GM21723 (cell line): Measurements from ENCODE around the gene FFAR2.

Experiments
- ATAC-seq: cut with Tn5 transposase; IDR thresholded peaks from one replicate; pipeline ENCODE4 v1.9.1; 2021; ENCODE audit warnings: mild to moderate bottlenecking, moderate library complexity; ENCODE audit not compliant: unreplicated experiment

FFAR2 gene

DNA sequence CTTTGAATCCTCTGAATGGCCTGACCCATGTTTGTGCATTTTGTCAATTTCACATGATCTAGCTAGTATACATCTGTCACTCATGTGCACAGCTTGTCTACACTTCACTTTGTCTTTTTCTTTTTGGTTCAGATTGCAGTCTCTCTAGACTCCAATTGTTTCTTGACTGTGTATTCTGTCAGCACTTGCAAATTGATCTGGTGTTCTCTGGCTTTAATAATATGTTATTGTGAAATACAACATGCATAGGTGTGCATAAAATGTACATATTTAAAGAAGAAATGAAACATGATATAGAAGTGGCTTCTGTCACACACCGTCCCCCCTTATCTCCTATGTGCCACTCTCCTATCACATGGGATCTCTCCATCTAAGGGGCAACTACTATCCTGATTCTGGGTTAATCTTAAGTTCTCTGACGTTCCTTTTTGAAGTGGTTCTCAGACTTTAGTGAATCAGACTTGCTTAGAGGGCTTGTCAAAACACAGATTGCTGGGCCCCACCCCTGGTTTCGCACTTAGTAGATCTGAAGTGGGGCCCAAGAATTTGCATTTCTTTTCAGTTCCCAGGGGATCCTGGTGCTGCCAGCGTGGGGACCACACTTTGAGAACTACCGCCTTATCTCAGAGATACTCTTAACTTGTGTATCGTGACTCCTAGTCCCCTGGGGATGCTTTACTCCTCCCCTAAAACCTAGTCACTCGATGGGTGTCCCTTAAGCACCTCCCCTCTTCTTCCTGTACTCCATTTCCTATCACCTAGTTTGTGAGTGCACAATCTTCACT, 36.4 kb downstream of the FFAR2 start:
- peak; percentile 77 for ATAC-seq

DNA sequence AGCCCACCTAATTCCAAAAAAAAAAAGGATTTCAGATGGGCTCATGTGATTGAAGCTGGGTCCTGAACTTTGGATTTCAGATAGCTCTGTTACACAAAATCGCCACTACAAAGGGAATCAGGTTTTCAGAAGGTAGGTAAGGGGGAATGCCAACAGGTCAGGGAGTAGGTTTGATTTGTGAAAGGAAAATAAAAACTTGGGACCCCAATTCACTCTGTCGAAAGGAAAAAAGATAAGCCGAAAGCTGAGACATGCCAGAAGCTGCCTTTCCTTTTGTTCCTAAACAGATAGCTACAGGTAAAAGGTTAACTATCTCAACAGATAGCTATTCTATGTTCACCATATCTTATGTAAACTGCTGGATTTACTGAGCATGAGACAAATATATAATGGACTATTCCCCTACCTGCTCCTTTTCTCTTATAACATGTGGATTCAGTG, 38.2 kb downstream of the FFAR2 start:
- no peak for ATAC-seq

DNA sequence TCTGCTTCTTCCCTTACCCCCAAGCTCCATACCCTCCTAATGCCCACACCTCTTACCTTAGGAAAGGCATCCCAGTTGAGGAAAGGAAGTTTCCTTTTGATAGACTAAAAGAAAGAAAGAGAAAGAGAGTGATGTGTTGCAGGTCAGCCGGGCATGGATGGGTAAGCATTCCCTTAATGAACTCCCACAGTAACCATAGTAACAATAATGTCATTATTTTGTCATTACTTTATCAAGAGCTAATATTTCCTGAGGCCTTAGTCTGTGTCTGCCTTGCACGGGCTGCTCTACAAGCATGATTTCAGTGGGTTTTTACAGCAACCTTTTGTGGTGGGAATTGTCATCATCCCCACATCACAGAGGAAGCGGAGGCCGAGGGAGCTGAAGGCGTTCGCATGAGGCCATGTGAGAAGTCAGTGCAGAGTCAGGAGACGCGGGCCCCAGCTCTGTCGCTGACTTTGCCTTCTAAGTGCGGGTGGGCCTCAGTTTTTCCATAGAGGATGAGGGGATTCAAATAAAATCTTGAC, 39.7 kb downstream of the FFAR2 start:
- no peak for ATAC-seq

DNA sequence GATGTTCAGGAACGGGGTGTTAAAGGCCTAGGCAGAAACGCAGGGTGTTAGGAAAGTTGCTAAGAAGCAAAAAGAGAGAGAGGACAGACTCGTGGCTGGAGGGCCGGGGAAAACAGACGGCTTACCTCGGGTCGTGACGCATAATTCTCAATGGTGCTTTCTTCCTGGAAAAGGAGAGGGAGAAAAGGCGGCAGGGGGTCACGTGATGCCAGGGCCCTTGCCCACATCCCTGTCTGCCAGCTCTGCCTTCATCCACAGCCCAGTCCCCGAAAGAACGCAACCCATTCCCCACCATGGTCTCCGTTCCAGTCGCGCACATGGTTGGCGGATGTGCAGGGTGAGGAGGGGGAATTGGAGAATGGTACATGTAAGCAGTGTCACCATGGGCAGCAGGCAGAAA, 40.6 kb downstream of the FFAR2 start:
- ATAC-seq: no peak

DNA sequence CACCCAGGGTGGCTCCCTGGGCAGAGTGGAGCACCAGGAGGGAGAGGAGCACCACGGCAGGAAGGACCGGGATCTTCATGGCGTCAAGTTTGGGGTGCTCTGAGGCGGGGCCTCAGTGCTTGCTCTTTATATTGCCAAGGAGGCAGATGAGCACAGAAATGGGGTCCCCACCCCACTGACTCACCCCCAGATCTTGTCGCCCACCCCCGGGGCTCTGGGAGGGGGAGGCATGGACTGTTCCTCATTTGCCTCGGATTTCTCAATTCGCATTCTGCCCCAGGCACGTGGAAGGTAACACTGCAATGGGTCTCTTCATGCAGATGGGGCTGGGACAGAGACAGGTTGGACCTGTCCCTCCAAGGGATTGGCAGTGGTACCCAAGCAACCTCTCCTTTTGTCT, 42.3 kb downstream of the FFAR2 start, which contains the start of gene KRTDAP:
KRTDAP (minus strand) TSS at position 101 of the 400 bp plus-strand sequence; CDS start at position 79, 22 bp downstream.
- ATAC-seq: no peak

DNA sequence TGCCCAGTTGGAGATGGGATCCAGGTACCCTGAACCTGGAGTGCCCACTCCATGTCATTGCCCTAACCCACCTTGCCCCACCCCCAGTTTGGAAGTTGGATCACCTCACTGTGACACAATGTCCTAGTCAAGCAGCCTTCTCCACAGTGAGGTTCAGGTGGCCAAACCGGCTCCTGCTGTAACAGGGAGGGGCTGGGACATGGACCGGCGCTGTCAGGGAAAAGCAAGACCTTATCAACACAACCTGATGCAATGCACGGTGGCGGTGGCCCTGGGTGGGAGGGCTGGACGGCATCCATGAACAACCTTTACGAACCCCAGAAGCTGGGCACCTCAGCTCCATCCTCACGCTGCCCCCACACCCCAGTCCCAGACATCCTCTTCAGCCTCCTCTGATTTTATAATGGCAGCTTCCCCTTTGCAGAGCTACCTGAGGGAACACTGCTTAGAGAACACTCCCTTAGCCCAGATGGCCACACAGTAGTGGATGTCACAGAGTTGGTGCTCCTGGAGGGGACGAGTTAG, 43.8 kb downstream of the FFAR2 start:
- no peak for ATAC-seq

DNA sequence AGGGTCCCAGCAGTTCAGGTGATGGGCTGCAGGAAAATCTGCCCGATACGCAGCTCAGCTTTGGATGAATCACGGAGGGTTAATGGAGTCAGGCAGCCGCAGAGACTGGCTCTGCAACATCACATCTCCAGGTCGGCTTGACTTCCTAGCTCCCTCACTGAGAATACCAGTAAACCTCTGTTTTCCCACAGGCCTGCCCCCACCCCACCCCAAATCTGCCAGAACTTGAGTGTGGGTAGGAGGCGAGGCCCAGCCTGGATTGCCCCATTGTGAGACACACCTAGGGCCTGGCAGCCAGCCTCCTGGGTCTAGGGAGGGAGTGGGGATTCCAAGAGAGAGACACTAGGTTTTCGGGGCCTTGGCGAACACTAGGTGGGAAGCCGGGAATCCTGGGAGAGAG, 45.9 kb downstream of the FFAR2 start:
- no peak for ATAC-seq

DNA sequence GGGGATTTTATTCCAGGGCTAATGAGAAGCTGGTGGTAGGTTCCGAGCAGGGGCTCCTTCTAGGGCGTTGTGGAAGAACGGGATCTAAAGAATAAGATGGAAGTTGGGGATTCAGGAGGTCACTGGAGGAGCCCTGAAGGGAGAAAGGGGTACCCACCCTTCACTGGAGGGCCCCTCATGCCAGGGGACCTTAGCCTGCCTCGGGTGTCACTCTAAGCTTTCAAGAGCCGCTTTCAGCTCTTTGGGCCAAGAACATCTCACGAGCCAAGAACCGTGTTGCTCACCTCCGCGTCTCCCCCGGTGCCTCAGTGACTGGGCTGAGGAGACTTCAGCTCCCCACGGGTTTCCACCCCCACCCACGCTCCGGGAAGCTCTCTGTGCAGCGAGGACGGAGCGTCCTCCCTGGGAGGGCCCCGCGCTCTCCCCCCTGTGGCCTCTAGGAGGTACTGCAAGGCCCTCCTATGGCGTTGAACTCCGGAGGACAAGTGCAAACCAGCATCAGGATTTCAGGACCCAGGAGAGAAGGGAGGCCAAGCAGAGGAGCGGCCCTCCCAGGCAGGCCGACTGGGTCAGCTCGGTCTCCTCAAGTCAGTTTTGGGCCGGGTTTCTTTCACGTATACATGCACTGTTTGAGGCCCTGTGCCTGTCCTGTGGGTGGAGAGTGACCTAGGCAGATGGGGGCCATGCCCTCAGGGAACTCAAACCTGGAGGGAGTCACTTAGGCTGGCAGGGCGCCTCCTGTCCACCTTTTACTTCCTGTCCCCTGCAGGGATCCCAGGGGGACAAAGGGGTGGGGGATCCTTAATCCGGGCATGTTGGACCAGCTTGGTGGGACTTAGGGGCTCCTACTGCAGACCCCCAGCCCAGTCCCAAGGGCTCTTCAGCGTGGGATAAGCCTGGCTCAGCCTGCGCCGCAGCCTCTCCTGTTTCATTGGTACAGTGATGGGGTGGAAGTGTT, 47.3 kb downstream of the FFAR2 start:
- ATAC-seq: no peak

DNA sequence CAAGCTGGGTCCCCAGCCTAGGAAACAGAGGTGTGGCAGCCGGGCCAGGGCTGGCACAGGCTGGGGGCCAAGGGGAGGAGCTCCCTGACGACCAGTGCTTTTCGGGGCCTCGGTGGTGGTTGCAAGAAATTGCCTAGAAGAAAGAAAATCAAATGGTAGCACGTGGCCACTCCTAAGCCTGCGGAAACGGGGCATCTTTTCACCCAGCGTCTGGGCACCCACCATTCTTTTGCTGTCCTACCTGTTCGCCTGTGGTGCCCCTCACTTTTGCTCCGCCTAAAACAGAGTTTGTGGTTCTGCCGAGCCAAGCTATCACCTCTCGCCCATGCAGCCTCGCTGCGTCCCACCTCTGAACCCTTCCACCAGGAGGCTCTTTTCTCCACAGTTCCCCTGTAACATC, 49.3 kb downstream of the FFAR2 start:
- ATAC-seq: no peak

DNA sequence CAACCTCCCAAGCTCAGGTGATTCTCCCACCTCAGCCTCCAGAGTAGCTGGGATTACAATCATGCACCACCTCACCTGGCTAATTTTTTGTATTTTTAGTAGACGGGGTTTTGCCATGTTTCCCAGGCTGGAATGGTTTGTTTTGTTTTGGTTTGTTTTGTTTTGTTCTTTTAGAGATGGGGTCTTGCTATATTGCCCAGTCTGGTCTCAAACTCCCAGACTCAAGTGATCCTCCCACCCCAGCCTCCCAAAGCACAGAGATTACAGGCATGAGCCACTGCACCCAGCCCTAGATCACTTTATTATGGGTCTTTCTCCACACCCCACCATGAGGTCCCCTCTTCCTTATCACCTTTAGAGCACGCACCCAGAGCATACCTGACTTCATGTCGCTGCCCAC, 50.2 kb downstream of the FFAR2 start:
- ATAC-seq: no peak

DNA sequence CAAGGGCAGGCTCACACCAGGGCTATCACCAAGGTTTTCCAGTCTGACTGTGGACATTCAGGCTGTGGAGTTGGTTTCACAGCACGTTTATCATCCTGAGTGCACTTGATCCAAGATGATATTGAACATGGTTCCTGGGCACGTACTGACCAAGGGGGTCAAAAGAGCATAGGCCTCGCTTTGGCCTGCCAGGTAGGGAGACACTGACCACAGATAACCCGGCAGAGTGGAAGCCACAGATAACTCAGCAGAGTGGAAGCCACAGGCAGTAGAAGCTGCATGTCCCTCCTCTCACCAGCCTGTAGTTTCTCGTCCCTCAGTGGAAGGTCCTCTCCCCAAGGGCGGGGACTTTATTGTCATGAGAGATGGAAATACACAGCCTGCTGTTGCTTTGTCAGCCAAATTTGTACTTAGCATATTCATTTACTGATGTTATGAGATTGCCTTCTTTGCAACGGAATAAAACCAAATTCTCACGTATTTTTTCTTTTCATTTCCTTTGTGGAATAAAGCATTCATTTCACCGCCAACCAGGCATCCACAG, 51.0 kb downstream of the FFAR2 start:
- no peak for ATAC-seq

DNA sequence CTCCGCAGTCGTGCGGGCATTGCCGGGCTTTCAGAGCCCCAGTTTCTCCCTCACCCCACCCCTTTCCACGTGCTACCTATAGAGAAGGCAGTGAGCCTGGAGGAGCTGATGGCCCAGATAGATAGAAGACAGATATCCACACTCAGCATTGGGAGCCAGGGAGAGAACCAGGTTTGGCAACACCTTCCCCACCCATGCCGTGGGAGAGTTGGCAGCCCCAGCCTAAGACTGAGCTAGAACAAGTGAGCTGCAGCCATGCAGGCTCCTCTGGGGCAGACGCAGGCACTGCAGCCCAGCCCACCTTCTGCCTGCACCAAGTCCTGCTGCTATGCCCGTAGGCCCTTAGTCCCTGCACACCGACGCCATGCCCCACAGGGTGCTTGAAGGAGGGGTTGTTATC, 52.6 kb downstream of the FFAR2 start:
- no peak for ATAC-seq
